H1 (cell line): ENCODE results near the gene C2orf78. TPM values are rescaled to one million over a fixed set of nuclear protein-coding genes. Genes with fewer than 3 reads are reported as not detected.
A peak's percentile ranks its signal among the peaks of the same experiment; 100 is the strongest.

Experiments used
- CTCF ChIA-PET: fragments of 300-600 bp; sonication (Branson Sonifier 250); formaldehyde crosslinking; loops from one replicate; lab custom pipeline; 2021; ENCODE audit not compliant: partially characterized antibody; lab: Charles Lee
- POLR2A ChIA-PET: fragments of 300-600 bp; sonication (Branson Sonifier 250); formaldehyde crosslinking; loops from one replicate; lab custom pipeline; 2021; ENCODE audit warnings: inconsistent platforms; ENCODE audit not compliant: partially characterized antibody; lab: Charles Lee
- DNase-seq, 2 experiments: peaks; one replicate each; pipeline versions ENCODE4 v3.0.0 to v3.0.0-alpha.2; 2010 to 2022; ENCODE audit warnings: low spot score in 2 of 2, low read depth in 1 of 2, mixed read lengths in 1 of 2
- FAIRE-seq: peaks from 2 replicates; lab custom pipeline; 2011; peaks lifted over from hg19 to GRCh38; lab: Jason Lieb, UNC
- H2AFZ ChIP-seq: 2 replicates; pipeline ENCODE4 v1.8.1; 2012; ENCODE audit warnings: low read length, inconsistent platforms
- H2AK5ac ChIP-seq: 2 replicates; pipeline ENCODE4 v1.6.1; 2013; ENCODE audit warnings: low read depth, low read length
- H2BK120ac ChIP-seq: replicated peaks from 2 replicates; pipeline ENCODE3; 2013; ENCODE audit warnings: low read depth, low read length, inconsistent platforms
- H2BK12ac ChIP-seq: 2 replicates; pipeline ENCODE4 v1.6.1; 2013; ENCODE audit warnings: low read depth, low read length
- H2BK15ac ChIP-seq: 2 replicates; pipeline ENCODE4 v1.6.1; 2013; ENCODE audit warnings: low read length
- H2BK20ac ChIP-seq: 2 replicates; pipeline ENCODE4 v1.6.1; 2013; ENCODE audit warnings: low read length
- H2BK5ac ChIP-seq: 2 replicates; pipeline ENCODE4 v1.6.1; 2013; ENCODE audit warnings: low read depth, low read length
- H3K14ac ChIP-seq: 2 replicates; pipeline ENCODE4 v1.6.1; 2013; ENCODE audit warnings: inconsistent platforms; ENCODE audit not compliant: insufficient read length
- H3K18ac ChIP-seq: 2 replicates; pipeline ENCODE4 v1.6.1; 2013; ENCODE audit warnings: low read length; ENCODE audit errors: extremely low read depth
- H3K23ac ChIP-seq: 2 replicates; pipeline ENCODE4 v1.6.1; 2013; ENCODE audit warnings: inconsistent platforms; ENCODE audit not compliant: insufficient read length
- H3K23me2 ChIP-seq: 2 replicates; pipeline ENCODE4 v1.6.1; 2013; ENCODE audit warnings: low read depth, low read length
- H3K27ac ChIP-seq: 2 replicates; pipeline ENCODE4 v1.6.1; 2011; ENCODE audit warnings: low read depth, low read length, inconsistent platforms
- H3K27me3 ChIP-seq, 4 experiments: replicated peaks in 1 of 4; 1 replicate in 1 of 4; 2 replicates in 3 of 4; pipeline versions ENCODE4 v1.6.1 to v1.8.1; 2011 to 2013; ENCODE audit warnings: low read length in 3 of 4, mild to moderate bottlenecking in 3 of 4, inconsistent platforms in 2 of 4, mixed read lengths in 2 of 4, moderate library complexity in 1 of 4; ENCODE audit not compliant: control insufficient read depth in 3 of 4, insufficient read depth in 3 of 4; ENCODE audit errors: extremely low read depth in 1 of 4
- H3K36me3 ChIP-seq, 4 experiments: 2 replicates each; pipeline versions ENCODE4 v1.6.1 to v1.8.1; 2011 to 2013; ENCODE audit warnings: mild to moderate bottlenecking in 4 of 4, low read length in 3 of 4, moderate library complexity in 2 of 4, control low read depth in 1 of 4, inconsistent platforms in 1 of 4; ENCODE audit not compliant: insufficient read depth in 4 of 4, control insufficient read depth in 2 of 4
- H3K4ac ChIP-seq: replicated peaks from 2 replicates; pipeline ENCODE3; 2013; ENCODE audit warnings: low read length, low read depth, mixed read lengths, inconsistent platforms; ENCODE audit not compliant: insufficient read length
- H3K4me1 ChIP-seq, 4 experiments: replicated peaks in 1 of 4; 1 replicate in 1 of 4; 2 replicates in 3 of 4; pipeline versions ENCODE4 v1.6.1 to v1.8.1; 2011 to 2013; ENCODE audit warnings: low read length in 3 of 4, inconsistent platforms in 2 of 4, mixed read lengths in 1 of 4; ENCODE audit not compliant: insufficient read depth in 4 of 4, control insufficient read depth in 3 of 4
- H3K4me2 ChIP-seq, 2 experiments: 2 replicates each; pipeline versions ENCODE4 v1.6.1 to v1.8.1; 2011 to 2013; ENCODE audit warnings: low read depth in 2 of 2, low read length in 2 of 2, control low read depth in 1 of 2, inconsistent platforms in 1 of 2, mild to moderate bottlenecking in 1 of 2; ENCODE audit not compliant: insufficient read depth in 1 of 2
- H3K4me3 ChIP-seq, 4 experiments: fragments of 200-600, 300-600 bp in 1 of 4; sonication (generic), shearing (Covaris generic), sonication (Bioruptor Twin) in 1 of 4; 2 replicates each; pipeline versions ENCODE4 v1.5.1 to v1.8.1; 2011 to 2016; ENCODE audit warnings: low read length in 4 of 4, low read depth in 3 of 4, control low read depth in 2 of 4, inconsistent platforms in 2 of 4, mild to moderate bottlenecking in 2 of 4, mixed read lengths in 1 of 4, moderate library complexity in 1 of 4; ENCODE audit not compliant: insufficient read depth in 2 of 4; ENCODE audit errors: extremely low read depth in 1 of 4
- H3K56ac ChIP-seq: replicated peaks from 2 replicates; pipeline ENCODE3; 2013; ENCODE audit warnings: low read depth, mild to moderate bottlenecking, mixed read lengths, low read length, inconsistent platforms; ENCODE audit not compliant: insufficient read length
- H3K79me1 ChIP-seq: 2 replicates; pipeline ENCODE4 v1.6.1; 2013; ENCODE audit warnings: low read depth, low read length, control low read depth
- H3K79me2 ChIP-seq, 2 experiments: 2 replicates each; pipeline versions ENCODE4 v1.6.1 to v1.8.1; 2012 to 2013; ENCODE audit warnings: low read length in 2 of 2, mild to moderate bottlenecking in 2 of 2, inconsistent platforms in 1 of 2; ENCODE audit not compliant: insufficient read depth in 2 of 2, control insufficient read depth in 1 of 2
- H3K9ac ChIP-seq, 4 experiments: replicated peaks in 1 of 4; 1 replicate in 1 of 4; 2 replicates in 3 of 4; pipeline versions ENCODE4 v1.6.1 to v1.8.1; 2011 to 2013; ENCODE audit warnings: low read depth in 3 of 4, low read length in 3 of 4, control low read depth in 2 of 4, mild to moderate bottlenecking in 2 of 4, moderate library complexity in 2 of 4, inconsistent platforms in 1 of 4; ENCODE audit errors: extremely low read depth in 1 of 4
- H3K9me3 ChIP-seq, 2 experiments: 2 replicates each; pipeline versions ENCODE4 v1.6.1 to v1.8.1; 2012 to 2013; ENCODE audit warnings: mild to moderate bottlenecking in 2 of 2, moderate library complexity in 2 of 2, control low read depth in 1 of 2, inconsistent platforms in 1 of 2, low read depth in 1 of 2, low read length in 1 of 2, mixed read lengths in 1 of 2; ENCODE audit not compliant: insufficient read depth in 2 of 2
- H4K20me1 ChIP-seq, 2 experiments: replicated peaks in 1 of 2; 2 replicates each; pipeline versions ENCODE3 to v1.8.1; 2011 to 2013; ENCODE audit warnings: inconsistent platforms in 2 of 2, low read length in 2 of 2, mild to moderate bottlenecking in 1 of 2; ENCODE audit not compliant: insufficient read depth in 2 of 2, control insufficient read depth in 1 of 2
- H4K5ac ChIP-seq: 2 replicates; pipeline ENCODE4 v1.6.1; 2013; ENCODE audit warnings: low read length, low read depth, mixed read lengths, inconsistent platforms; ENCODE audit not compliant: insufficient read length
- H4K8ac ChIP-seq: 2 replicates; pipeline ENCODE4 v1.8.0; 2013; ENCODE audit warnings: mild to moderate bottlenecking, moderate library complexity, low read length, inconsistent platforms; ENCODE audit not compliant: insufficient read depth; ENCODE audit errors: extremely low read depth
- H4K91ac ChIP-seq: replicated peaks from 2 replicates; pipeline ENCODE3; 2013; ENCODE audit warnings: low read length, mixed read lengths, inconsistent platforms; ENCODE audit not compliant: insufficient read length
- BACH1 ChIP-seq: IDR thresholded peaks from 2 replicates; pipeline ENCODE4 v1.6.1; 2012; ENCODE audit warnings: low read length, improper control_type of control experiment
- BCL11A ChIP-seq, 2 experiments: IDR thresholded peaks; one replicate each; pipeline ENCODE4 v1.6.1; 2011; ENCODE audit warnings: low read depth in 2 of 2, low read length in 2 of 2, mild to moderate bottlenecking in 2 of 2
- CREB1 ChIP-seq: IDR thresholded peaks from 2 replicates; pipeline ENCODE4 v1.6.1; 2012; ENCODE audit warnings: inconsistent platforms
- EZH2 ChIP-seq: fragments of 200-600 bp; sonication (generic); IDR thresholded peaks from 2 replicates; pipeline ENCODE4 v1.7.1; 2012; ENCODE audit warnings: low read depth, mild to moderate bottlenecking, moderate library complexity, low read length, inconsistent platforms; ENCODE audit not compliant: severe bottlenecking
- GTF2F1 ChIP-seq: IDR thresholded peaks from 2 replicates; pipeline ENCODE4 v1.6.1; 2012; ENCODE audit warnings: low read depth, low read length, improper control_type of control experiment, borderline replicate concordance
- JUN ChIP-seq: IDR thresholded peaks from 2 replicates; pipeline ENCODE4 v1.6.1; 2011; ENCODE audit warnings: low read depth, mild to moderate bottlenecking, improper control_type of control experiment, low read length
- RBBP5 ChIP-seq: IDR thresholded peaks from 2 replicates; pipeline ENCODE4 v1.7.1; 2012; ENCODE audit warnings: low read depth, mild to moderate bottlenecking, inconsistent platforms, low read length, moderate library complexity, borderline replicate concordance
- RFX5 ChIP-seq: IDR thresholded peaks from 2 replicates; pipeline ENCODE4 v1.6.1; 2011; ENCODE audit warnings: low read depth, low read length, improper control_type of control experiment, borderline replicate concordance
- RXRA ChIP-seq: IDR thresholded peaks from 2 replicates; pipeline ENCODE4 v1.6.1; 2011; ENCODE audit warnings: low read depth, mild to moderate bottlenecking, low read length, moderate library complexity; ENCODE audit not compliant: insufficient read depth
- SIX5 ChIP-seq: IDR thresholded peaks from 2 replicates; pipeline ENCODE4 v1.6.1; 2011; ENCODE audit warnings: mild to moderate bottlenecking, low read depth, low read length
- TAF1 ChIP-seq: IDR thresholded peaks from 2 replicates; pipeline ENCODE4 v1.6.1; 2011; ENCODE audit warnings: mild to moderate bottlenecking, low read depth, low read length
- WGBS, 2 experiments: shearing (Covaris generic) in 1 of 2; methylation state at CpG; one replicate each; pipeline versions ENCODE4 v1.1.6 to v1.1.7; 2013 to 2015; ENCODE audit warnings: low lambda C conversion rate in 2 of 2, mixed read lengths in 2 of 2, inconsistent platforms in 1 of 2, low coverage in 1 of 2, missing lambda C conversion rate in 1 of 2; ENCODE audit not compliant: insufficient replicate concordance in 2 of 2, insufficient coverage in 1 of 2, insufficient read length in 1 of 2; ENCODE audit errors: extremely low coverage in 1 of 2, missing lambda C conversion rate in 1 of 2; 5-methylcytosine and 5-hydroxymethylcytosine counted together
- polyA plus RNA-seq, 7 experiments: library from polyadenylated mRNA; depleted of rRNA in 3 of 7; stranded (reverse) in 5 of 7; unstranded in 2 of 7; fragments of >200 nt in 5 of 7; fragments of 200-250 nt in 2 of 7; gene quantifications; 1 replicate in 5 of 7; 2 replicates in 1 of 7; 4 replicates in 1 of 7; pipeline versions ENCODE4 v1.2.1 to v1.2.3, GENCODE V29; 2011 to 2013; ENCODE audit warnings: missing spikeins in 2 of 7, mixed read lengths in 2 of 7
- total RNA-seq: library from RNA; stranded (reverse); fragmentation: NEBNext Ultra II Directional; extraction: Animal tissue kit (Norgen Biotek cat#: 25700); gene quantifications from 2 replicates; pipeline ENCODE4 v1.2.1, GENCODE V29; 2021
- TF ChIP-seq, protein P1 (sequence below): IDR thresholded peaks from 2 replicates; pipeline ENCODE4 v1.6.1; 2012; ENCODE audit warnings: inconsistent platforms

The C2orf78 gene
- total and polyA plus RNA-seq, 2 of the 8 experiments (the other 6 are each of a cell fraction or from before 2014, with no cell fraction given): 0.39 to 0.89 TPM

DNA sequence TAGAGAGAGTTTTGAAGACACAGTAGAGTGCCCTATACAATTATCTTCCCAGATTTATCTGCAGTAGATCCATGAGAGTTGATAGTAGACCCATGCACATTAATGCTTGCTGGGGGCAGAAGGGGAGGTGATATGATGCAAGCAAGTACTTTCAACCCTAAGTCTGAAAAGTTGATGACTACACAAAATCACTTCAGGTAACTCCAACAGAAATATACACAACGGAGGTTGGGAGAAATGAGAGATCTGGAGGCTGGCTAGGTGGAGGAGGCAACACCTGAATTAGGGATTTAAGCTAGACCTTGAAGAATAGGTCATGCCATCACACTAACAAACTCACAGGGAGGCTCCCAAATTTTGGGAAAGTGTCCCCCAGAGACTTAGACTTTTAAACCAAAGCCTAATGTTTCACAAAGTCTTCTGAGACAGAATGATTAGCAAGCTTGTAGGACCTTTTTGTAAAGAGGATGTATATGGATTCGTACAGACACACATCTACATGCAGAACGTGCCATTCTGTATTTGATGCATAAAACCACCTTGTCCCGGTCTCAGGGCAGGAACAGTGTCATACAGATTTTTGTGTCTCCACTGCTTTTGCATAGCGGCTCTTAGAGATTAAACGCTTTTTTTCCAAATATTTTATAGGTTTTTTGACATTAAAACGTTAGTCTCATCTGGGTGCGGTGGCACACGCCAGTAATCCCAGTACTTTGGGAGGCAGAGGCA is 43.8 kb downstream of the C2orf78 start:
- H2BK5ac ChIP-seq: no peak overlapping the region
- no peak overlapping the region for H2BK12ac ChIP-seq
- no peak overlapping the region for H3K14ac ChIP-seq
- peak overlapping the region in 1 of 2 experiments; percentile 67; a peak in 2 of 4 replicates for H3K4me2 ChIP-seq
- peaks cover 0 to 2% (median 0%) of the 10 kb centered on the region in 4 experiments; a peak in 2 of 7 replicates for H3K4me1 ChIP-seq
- H3K23me2 ChIP-seq: peaks cover 5% of the 10 kb centered on the region
- DNase-seq (no peak), FAIRE-seq (no peak)
- CTCF ChIA-PET: interaction anchor here (0.8 to 2.6 kb wide), 14 partner anchors 11 to 350 kb away, joined by 3 to 15 read pairs (median 4); partner anchors contain the start of genes DGUOK and MOB1A
- H3K9ac ChIP-seq: no peak overlapping the region
- no peak overlapping the region for H2BK15ac ChIP-seq
- no peak overlapping the region for H3K4ac ChIP-seq
- H3K79me2 ChIP-seq: peaks cover 0 to 24% of the 10 kb centered on the region in 2 experiments; a peak in 2 of 4 replicates
- H2BK120ac ChIP-seq: no peak overlapping the region
- H2BK20ac ChIP-seq: no peak overlapping the region
- H4K91ac ChIP-seq: no peak overlapping the region
- H4K8ac ChIP-seq: no peak overlapping the region
- H4K20me1 ChIP-seq: peaks cover 0 to 2% of the 10 kb centered on the region in 2 experiments
- H2AFZ ChIP-seq: no peak overlapping the region
- no peak overlapping the region for H4K5ac ChIP-seq
- H3K79me1 ChIP-seq: peaks cover 8% of the 10 kb centered on the region; the same call in 1 of the 2 replicates
- H3K9me3 ChIP-seq: no peaks in the 10 kb centered on the region
- H3K4me3 ChIP-seq: peak overlapping the region in 1 of 4 experiments; percentile 75; a peak in 2 of 8 replicates
- no peak overlapping the region for H3K56ac ChIP-seq
- peaks cover 0 to 16% (median 6%) of the 10 kb centered on the region in 4 experiments; a peak in 5 of 8 replicates for H3K36me3 ChIP-seq
- H3K18ac ChIP-seq: no peak overlapping the region
- peaks cover 0 to 7% (median 1%) of the 10 kb centered on the region in 4 experiments; a peak in 4 of 7 replicates for H3K27me3 ChIP-seq
- H3K23ac ChIP-seq: no peak overlapping the region
- WGBS, 2 experiments: 86% methylated on average over 9 of the region's 9 CpGs; no CpG with 5 or more reads in 1 of the 2 experiments
- H2AK5ac ChIP-seq: no peak overlapping the region
- H3K27ac ChIP-seq: no peak overlapping the region
- POLR2A ChIA-PET: interaction anchor here (0.7 to 1.2 kb wide), 9 partner anchors 11 to 371 kb away, joined by 3 to 7 read pairs (median 4); partner anchors contain the start of genes MTHFD2 and TPRKB
- no peak for TF ChIP-seq SIX5
- no peak for TF ChIP-seq RFX5
- TF ChIP-seq BCL11A (IDR thresholded peaks at IDR 0.05; ENCODE audit: low read depth in 2 of 2, low read length in 2 of 2): no peak
- TF ChIP-seq GTF2F1: no peak
- TF ChIP-seq RBBP5: no peak
- TF ChIP-seq JUN: no peak
- TF ChIP-seq CREB1: no peak
- no peak for TF ChIP-seq RXRA
- no peak for TF ChIP-seq BACH1
- no peak for TF ChIP-seq EZH2
- TF ChIP-seq, protein P1, sequence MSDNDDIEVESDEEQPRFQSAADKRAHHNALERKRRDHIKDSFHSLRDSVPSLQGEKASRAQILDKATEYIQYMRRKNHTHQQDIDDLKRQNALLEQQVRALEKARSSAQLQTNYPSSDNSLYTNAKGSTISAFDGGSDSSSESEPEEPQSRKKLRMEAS: no peak
- no peak for TF ChIP-seq TAF1
